ENCODE data around the gene SNU13.
"Not testable (repeated sequence)": the region's sequence is repeated elsewhere in the genome, so short reads cannot be mapped to it uniquely, and the experiment has no call there.

Gene SNU13

GRCh38 chr22:41695211-41695610 is 6.5 kb upstream of the SNU13 start:
- ATAC-seq (ENCODE audit: insufficient read depth, low read depth) (no peak), DNase-seq (no peak)
- no peaks in the 10 kb centered on the region for H3K9me3 ChIP-seq (ENCODE audit: insufficient read depth, low read length, severe bottlenecking)
- H2AFZ ChIP-seq (ENCODE audit: low read depth, low read length) = no peak overlapping the region
- peaks cover 16% of the 10 kb centered on the region for H3K36me3 ChIP-seq (ENCODE audit: insufficient read depth, low read length)
- H3K79me2 ChIP-seq (ENCODE audit: insufficient read depth, low read length) = no peaks in the 10 kb centered on the region
- H3K27me3 ChIP-seq (ENCODE audit: insufficient read depth, low read length, poor library complexity) = no peaks in the 10 kb centered on the region
- H4K20me1 ChIP-seq (ENCODE audit: insufficient read depth, low read length) = no peaks in the 10 kb centered on the region
- H3K4me2 ChIP-seq (ENCODE audit: insufficient read depth, low read length) = no peak overlapping the region
- H3K4me1 ChIP-seq (ENCODE audit: insufficient read depth, low read length) = peaks cover 18% of the 10 kb centered on the region
- H3K4me3 ChIP-seq (ENCODE audit: low read depth in 1 of 2, low read length in 2 of 2) = no peak overlapping the region
- TF ChIP-seq EZH2 (IDR thresholded peaks at IDR 0.05; ENCODE audit: borderline replicate concordance, low read depth, low read length, severe bottlenecking) (no peak), CTCF (IDR thresholded peaks at IDR 0.05; ENCODE audit: borderline replicate concordance, extremely low read depth, low read length, poor library complexity, severe bottlenecking) (no peak)
- H3K9ac ChIP-seq (ENCODE audit: low read depth, low read length) = no peak overlapping the region; the same call in 1 of the 2 replicates
- no peak overlapping the region for H3K27ac ChIP-seq (ENCODE audit: low read length)

GRCh38 chr22:41690476-41690875 is 1.8 kb upstream of the SNU13 start:
- TF ChIP-seq CTCF (IDR thresholded peaks at IDR 0.05; ENCODE audit: borderline replicate concordance, extremely low read depth, low read length, poor library complexity, severe bottlenecking) = no peak
- no peak for TF ChIP-seq EZH2 (IDR thresholded peaks at IDR 0.05; ENCODE audit: borderline replicate concordance, low read depth, low read length, severe bottlenecking)
- peaks cover 33% of the 10 kb centered on the region for H3K4me1 ChIP-seq (ENCODE audit: insufficient read depth, low read length)
- H3K4me3 ChIP-seq (ENCODE audit: low read depth in 1 of 2, low read length in 2 of 2) = no peak overlapping the region
- peak overlapping the region; percentile 97; the same call in 1 of the 2 replicates for H3K9ac ChIP-seq (ENCODE audit: low read depth, low read length)
- DNase-seq = no peak
- no peak overlapping the region for H3K27ac ChIP-seq (ENCODE audit: low read length)
- peaks cover 12% of the 10 kb centered on the region; the same call in 1 of the 2 replicates for H4K20me1 ChIP-seq (ENCODE audit: insufficient read depth, low read length)
- H3K9me3 ChIP-seq (ENCODE audit: insufficient read depth, low read length, severe bottlenecking) = no peaks in the 10 kb centered on the region
- H3K4me2 ChIP-seq (ENCODE audit: insufficient read depth, low read length) = peak overlapping the region; percentile 7
- H3K36me3 ChIP-seq (ENCODE audit: insufficient read depth, low read length) = peaks cover 16% of the 10 kb centered on the region
- H2AFZ ChIP-seq (ENCODE audit: low read depth, low read length) = no peak overlapping the region
- peaks cover 40% of the 10 kb centered on the region for H3K79me2 ChIP-seq (ENCODE audit: insufficient read depth, low read length)
- no peaks in the 10 kb centered on the region for H3K27me3 ChIP-seq (ENCODE audit: insufficient read depth, low read length, poor library complexity)
- no peak for ATAC-seq (ENCODE audit: insufficient read depth, low read depth)

GRCh38 chr22:41687901-41688364 is 734 bp downstream of the SNU13 start:
- Histone ChIP-seq H3K4me1 (ENCODE audit: insufficient read depth, low read length) (peaks cover 46% of the 10 kb centered on the region), H3K79me2 (ENCODE audit: insufficient read depth, low read length) (peaks cover 66% of the 10 kb centered on the region), H3K27me3 (ENCODE audit: insufficient read depth, low read length, poor library complexity) (no peaks in the 10 kb centered on the region), H3K27ac (ENCODE audit: low read length) (peak overlapping the region; percentile 96), H3K9ac (ENCODE audit: low read depth, low read length) (peak overlapping the region; percentile 97), H3K4me2 (ENCODE audit: insufficient read depth, low read length) (peak overlapping the region; percentile 84), H3K9me3 (ENCODE audit: insufficient read depth, low read length, severe bottlenecking) (no peaks in the 10 kb centered on the region), H4K20me1 (ENCODE audit: insufficient read depth, low read length) (peaks cover 22% of the 10 kb centered on the region; the same call in 1 of the 2 replicates), H3K4me3 (ENCODE audit: low read depth in 1 of 2, low read length in 2 of 2) (peak overlapping the region; percentile 97 to 98), H3K36me3 (ENCODE audit: insufficient read depth, low read length) (peaks cover 3% of the 10 kb centered on the region), H2AFZ (ENCODE audit: low read depth, low read length) (peak overlapping the region; percentile 96)
- TF ChIP-seq EZH2 (IDR thresholded peaks at IDR 0.05; ENCODE audit: borderline replicate concordance, low read depth, low read length, severe bottlenecking) = no peak
- TF ChIP-seq CTCF (IDR thresholded peaks at IDR 0.05; ENCODE audit: borderline replicate concordance, extremely low read depth, low read length, poor library complexity, severe bottlenecking) = no peak
- ATAC-seq (ENCODE audit: insufficient read depth, low read depth) = peak; percentile 42
- DNase-seq = peak; percentile 47

- peaks cover 76% of the 10 kb centered on the region for H3K79me2 ChIP-seq (ENCODE audit: insufficient read depth, low read length)
- peaks cover 51% of the 10 kb centered on the region for H3K4me1 ChIP-seq (ENCODE audit: insufficient read depth, low read length)
- H3K27ac ChIP-seq (ENCODE audit: low read length); H3K9me3 ChIP-seq (ENCODE audit: insufficient read depth, low read length, severe bottlenecking); DNase-seq; H3K36me3 ChIP-seq (ENCODE audit: insufficient read depth, low read length); ATAC-seq (ENCODE audit: insufficient read depth, low read depth); H2AFZ ChIP-seq (ENCODE audit: low read depth, low read length); H3K27me3 ChIP-seq (ENCODE audit: insufficient read depth, low read length, poor library complexity): not testable (repeated sequence)
- peak overlapping the region; percentile 84 for H3K4me2 ChIP-seq (ENCODE audit: insufficient read depth, low read length)
- peak overlapping the region; percentile 97 for H3K9ac ChIP-seq (ENCODE audit: low read depth, low read length)
- peaks cover 30% of the 10 kb centered on the region; the same call in 1 of the 2 replicates for H4K20me1 ChIP-seq (ENCODE audit: insufficient read depth, low read length)
- H3K4me3 ChIP-seq (ENCODE audit: low read depth in 1 of 2, low read length in 2 of 2) = peak overlapping the region in 1 of 2 experiments; percentile 98; a peak in 3 of 4 replicates
These were observed 1.8 kb downstream of the SNU13 start for GRCh38 chr22:41686890-41687289.
